Hepatocyte (in vitro differentiated cells): Measurements from ENCODE around the gene CRISP2.

Source experiments
- EZH2 ChIP-seq: fragments of 200-600 bp; sonication (generic); IDR thresholded peaks from 2 replicates; pipeline ENCODE4 v1.6.1; 2016; ENCODE audit warnings: antibody characterized with exemption, mild to moderate bottlenecking, borderline replicate concordance
- TF ChIP-seq, protein P1 (sequence below): fragments of 200-600 bp; sonication (generic); IDR thresholded peaks from 2 replicates; pipeline ENCODE4 v1.5.1; 2016; ENCODE audit warnings: antibody characterized with exemption, mild to moderate bottlenecking; ENCODE audit not compliant: poor library complexity

DNA sequence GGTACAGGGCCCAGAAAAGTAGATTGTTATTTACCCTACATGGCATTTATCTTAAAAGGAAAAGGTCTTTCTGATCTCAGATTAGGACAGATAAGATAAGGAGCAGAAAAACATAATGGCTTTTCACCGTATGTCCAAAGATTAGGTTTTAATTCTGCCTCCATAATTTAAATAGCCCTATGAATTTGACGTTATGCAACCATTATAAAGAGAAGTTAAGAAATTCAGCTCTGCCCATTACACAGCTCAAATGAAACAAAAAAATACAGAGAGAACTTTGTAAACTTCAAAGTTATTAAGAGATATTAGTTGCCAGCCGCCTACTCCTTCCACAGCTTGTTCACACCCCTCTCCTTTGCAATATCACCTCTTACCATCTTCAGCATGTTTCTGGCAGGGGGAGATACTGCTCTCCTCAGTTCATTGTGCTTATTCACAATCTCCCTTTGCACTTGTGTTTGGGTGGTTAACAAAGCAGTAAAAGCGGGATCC lies 22.7 kb upstream of the CRISP2 start:
- TF ChIP-seq, protein P1, sequence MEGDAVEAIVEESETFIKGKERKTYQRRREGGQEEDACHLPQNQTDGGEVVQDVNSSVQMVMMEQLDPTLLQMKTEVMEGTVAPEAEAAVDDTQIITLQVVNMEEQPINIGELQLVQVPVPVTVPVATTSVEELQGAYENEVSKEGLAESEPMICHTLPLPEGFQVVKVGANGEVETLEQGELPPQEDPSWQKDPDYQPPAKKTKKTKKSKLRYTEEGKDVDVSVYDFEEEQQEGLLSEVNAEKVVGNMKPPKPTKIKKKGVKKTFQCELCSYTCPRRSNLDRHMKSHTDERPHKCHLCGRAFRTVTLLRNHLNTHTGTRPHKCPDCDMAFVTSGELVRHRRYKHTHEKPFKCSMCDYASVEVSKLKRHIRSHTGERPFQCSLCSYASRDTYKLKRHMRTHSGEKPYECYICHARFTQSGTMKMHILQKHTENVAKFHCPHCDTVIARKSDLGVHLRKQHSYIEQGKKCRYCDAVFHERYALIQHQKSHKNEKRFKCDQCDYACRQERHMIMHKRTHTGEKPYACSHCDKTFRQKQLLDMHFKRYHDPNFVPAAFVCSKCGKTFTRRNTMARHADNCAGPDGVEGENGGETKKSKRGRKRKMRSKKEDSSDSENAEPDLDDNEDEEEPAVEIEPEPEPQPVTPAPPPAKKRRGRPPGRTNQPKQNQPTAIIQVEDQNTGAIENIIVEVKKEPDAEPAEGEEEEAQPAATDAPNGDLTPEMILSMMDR: no peak
- no peak for TF ChIP-seq EZH2
